Caco-2 (cell line): ENCODE data around the gene PARD3. TPM values are rescaled to one million over a fixed set of nuclear protein-coding genes. Genes with fewer than 3 reads are reported as not detected.

Source experiments
- BruUV-seq: library from RNA; stranded (reverse); fragments of 400-500 nt; replicated peaks from 2 replicates; lab custom pipeline; 2021; lab: Mats Ljungman, UMichigan
- CTCF ChIA-PET: fragments of 300-600 bp; sonication (Branson Sonifier 250); formaldehyde crosslinking; loops from one replicate; lab custom pipeline; 2022; ENCODE audit warnings: antibody characterized with exemption; lab: Charles Lee
- POLR2A ChIA-PET: fragments of 300-600 bp; sonication (Branson Sonifier 250); formaldehyde crosslinking; loops from one replicate; lab custom pipeline; 2022; ENCODE audit warnings: antibody characterized with exemption; lab: Charles Lee
- DNase-seq, 2 experiments: peaks; one replicate each; pipeline versions ENCODE4 v3.0.0 to v3.0.0-alpha.2; 2020 to 2022
- H3K27me3 ChIP-seq: replicated peaks from 2 replicates; pipeline ENCODE4 v1.6.0; 2011; ENCODE audit warnings: low read length; ENCODE audit not compliant: control insufficient read depth, insufficient read depth
- H3K36me3 ChIP-seq: 2 replicates; pipeline ENCODE4 v1.5.1; 2011; ENCODE audit warnings: low read length; ENCODE audit not compliant: control insufficient read depth, insufficient read depth
- H3K4me1 ChIP-seq: fragments of 250-450 bp; sonication (Bioruptor Pico); 2 replicates; pipeline ENCODE4 v1.5.1; 2020; ENCODE audit warnings: mild to moderate bottlenecking
- H3K4me3 ChIP-seq: 2 replicates; pipeline ENCODE4 v1.5.1; 2011; ENCODE audit warnings: low read depth, mild to moderate bottlenecking, control low read depth, low read length
- H3K9me3 ChIP-seq: fragments of 250-450 bp; sonication (Bioruptor Pico); 2 replicates; pipeline ENCODE4 v1.5.1; 2020; ENCODE audit warnings: mild to moderate bottlenecking, moderate library complexity
- H3K27ac Mint-ChIP-seq: one replicate; pipeline ENCODE4 v1.8.0; 2022; ENCODE audit warnings: mixed read lengths; ENCODE audit not compliant: unreplicated experiment
- H3K27me3 Mint-ChIP-seq: one replicate; pipeline ENCODE4 v1.8.0; 2022; ENCODE audit warnings: mixed read lengths; ENCODE audit not compliant: insufficient read depth, unreplicated experiment
- H3K36me3 Mint-ChIP-seq: one replicate; pipeline ENCODE4 v1.8.0; 2022; ENCODE audit warnings: mild to moderate bottlenecking, mixed read lengths; ENCODE audit not compliant: insufficient read depth, unreplicated experiment
- H3K4me1 Mint-ChIP-seq: one replicate; pipeline ENCODE4 v1.8.0; 2022; ENCODE audit warnings: low read depth, mixed read lengths; ENCODE audit not compliant: unreplicated experiment
- H3K4me3 Mint-ChIP-seq: one replicate; pipeline ENCODE4 v1.8.0; 2022; ENCODE audit warnings: mild to moderate bottlenecking, moderate library complexity, mixed read lengths; ENCODE audit not compliant: unreplicated experiment
- H3K9me3 Mint-ChIP-seq: one replicate; pipeline ENCODE4 v1.8.0; 2022; ENCODE audit warnings: mixed read lengths; ENCODE audit not compliant: unreplicated experiment
- CTCF ChIP-seq, 2 experiments: fragments of 200-600 bp in 1 of 2; IDR thresholded peaks; 1 replicate in 1 of 2; 2 replicates in 1 of 2; pipeline versions ENCODE4 v1.5.1 to v1.8.0; 2011 to 2022; ENCODE audit warnings: antibody characterized with exemption in 1 of 2, control low read depth in 1 of 2, inconsistent platforms in 1 of 2, low read depth in 1 of 2, low read length in 1 of 2, mild to moderate bottlenecking in 1 of 2, moderate library complexity in 1 of 2; ENCODE audit not compliant: insufficient read depth in 1 of 2, severe bottlenecking in 1 of 2, unreplicated experiment in 1 of 2
- intact Hi-C: fragments of 100-400 bp; cut with micrococcal nuclease; formaldehyde crosslinking; loops from one replicate; pipeline ENCODE4 v1.10.0; 2022; ENCODE audit not compliant: unreplicated experiment
- total RNA-seq: library from RNA; stranded (reverse); gene quantifications from 2 replicates; pipeline ENCODE4 v1.2.3, GENCODE V29; 2022

PARD3 gene
- total RNA-seq, 1 experiment from 2014 or later, result 80.7 TPM

GRCh38 chr10:34373211-34373610, 441.9 kb downstream of the PARD3 start:
- POLR2A ChIA-PET, result interaction anchor here (0.6 kb wide), 1 partner anchor 208 kb away, joined by 5 read pairs; no protein-coding TSS in a partner anchor
- Mint-ChIP-seq H3K4me3 (no peak overlapping the region), H3K36me3 (peaks cover 17% of the 10 kb centered on the region), H3K27me3 (no peaks in the 10 kb centered on the region), H3K27ac (no peak overlapping the region), H3K4me1 (no peaks in the 10 kb centered on the region), H3K9me3 (peaks cover 9% of the 10 kb centered on the region)
- DNase-seq, result no peak
- CTCF ChIA-PET, result no interaction called here
- no peaks in the 10 kb centered on the region for H3K4me1 ChIP-seq
- H3K9me3 ChIP-seq, result no peaks in the 10 kb centered on the region
- intact Hi-C loops, result no loop called here
- no peaks in the 10 kb centered on the region for H3K27me3 ChIP-seq
- TF ChIP-seq CTCF (IDR thresholded peaks at IDR 0.05; ENCODE audit: insufficient read depth in 1 of 2, low read depth in 1 of 2, low read length in 1 of 2, severe bottlenecking in 1 of 2, unreplicated experiment in 1 of 2), result no peak
- H3K4me3 ChIP-seq, result no peak overlapping the region
- H3K36me3 ChIP-seq, result no peaks in the 10 kb centered on the region; the same call in 1 of the 2 replicates
- BruUV-seq, result no TSS peak

DNA sequence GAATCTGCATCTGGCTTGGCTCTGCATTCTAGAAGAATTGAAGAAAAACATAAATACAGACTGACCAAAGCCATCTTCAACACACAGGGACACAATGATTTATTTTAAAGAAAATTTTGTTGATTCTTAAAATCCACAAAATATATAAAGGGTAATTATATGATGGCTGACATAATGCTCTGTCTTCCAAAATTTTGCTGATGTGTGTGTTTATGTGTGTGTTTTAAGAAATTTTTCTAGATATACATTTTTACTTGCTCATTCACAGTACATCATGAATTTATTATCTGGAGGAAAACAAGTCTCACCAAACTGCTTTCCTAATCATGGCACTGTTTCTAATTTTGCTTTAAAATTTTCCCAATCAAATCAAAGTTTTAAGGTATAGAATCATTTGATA, 442.6 kb downstream of the PARD3 start:
- Mint-ChIP-seq H3K36me3 (peaks cover 20% of the 10 kb centered on the region), H3K4me3 (no peak overlapping the region), H3K4me1 (no peaks in the 10 kb centered on the region), H3K27me3 (no peaks in the 10 kb centered on the region), H3K27ac (no peak overlapping the region), H3K9me3 (peaks cover 9% of the 10 kb centered on the region)
- intact Hi-C loops, result no loop called here
- no peak for TF ChIP-seq CTCF (IDR thresholded peaks at IDR 0.05; ENCODE audit: insufficient read depth in 1 of 2, low read depth in 1 of 2, low read length in 1 of 2, severe bottlenecking in 1 of 2, unreplicated experiment in 1 of 2)
- ChIA-PET CTCF (no interaction called here), POLR2A (no interaction called here)
- H3K36me3 ChIP-seq, result peaks cover under 1% of the 10 kb centered on the region
- no peaks in the 10 kb centered on the region for H3K27me3 ChIP-seq
- no TSS peak for BruUV-seq
- no peaks in the 10 kb centered on the region for H3K9me3 ChIP-seq
- no peak overlapping the region for H3K4me3 ChIP-seq
- no peaks in the 10 kb centered on the region for H3K4me1 ChIP-seq
- DNase-seq, result no peak

GRCh38 chr10:34370126-34370525, 445.0 kb downstream of the PARD3 start:
- CTCF ChIA-PET, result no interaction called here
- no TSS peak for BruUV-seq

More at GRCh38 chr10:34370126-34370525, 445.0 kb downstream of the PARD3 start:
- Histone ChIP-seq H3K9me3 (no peaks in the 10 kb centered on the region), H3K4me3 (no peak overlapping the region), H3K27me3 (no peaks in the 10 kb centered on the region), H3K4me1 (peaks cover 2% of the 10 kb centered on the region; the same call in 1 of the 2 replicates), H3K36me3 (peaks cover 1% of the 10 kb centered on the region)
- Mint-ChIP-seq H3K4me1 (no peaks in the 10 kb centered on the region), H3K4me3 (no peak overlapping the region), H3K27me3 (no peaks in the 10 kb centered on the region), H3K36me3 (peaks cover 20% of the 10 kb centered on the region), H3K27ac (no peak overlapping the region), H3K9me3 (peaks cover 9% of the 10 kb centered on the region)
- intact Hi-C loops, result no loop called here
- POLR2A ChIA-PET, result no interaction called here
- no peak for TF ChIP-seq CTCF (IDR thresholded peaks at IDR 0.05; ENCODE audit: insufficient read depth in 1 of 2, low read depth in 1 of 2, low read length in 1 of 2, severe bottlenecking in 1 of 2, unreplicated experiment in 1 of 2)
- DNase-seq, result no peak
